ENCODE measurements around the gene CHD8.

DNA sequence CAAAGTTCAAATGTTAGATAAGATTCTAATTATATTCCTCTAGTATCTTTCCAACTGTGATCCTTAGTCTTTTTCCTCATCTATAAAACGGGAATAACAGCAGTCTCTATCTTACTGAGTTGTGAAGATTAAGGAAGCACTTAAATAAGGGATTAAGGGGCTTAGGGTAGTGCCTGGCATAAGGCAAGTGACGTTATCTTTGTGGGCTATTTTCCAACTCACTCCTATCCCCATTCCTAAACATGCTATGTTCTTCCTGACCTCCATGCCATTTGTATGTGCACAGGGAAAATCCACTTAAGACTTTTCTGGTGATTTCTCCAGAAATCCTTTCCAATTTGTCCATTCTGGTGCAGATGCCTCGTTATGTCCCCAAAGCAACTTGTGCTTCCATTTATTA lies 105.4 kb downstream of the CHD8 start:
- TF ChIP-seq CTCF (IDR thresholded peaks at IDR 0.05; ENCODE audit: insufficient read depth, low read length, poor library complexity, severe bottlenecking): no peak
- no peak for TF ChIP-seq EZH2phosphoT487 (conservative IDR thresholded peaks at IDR 0.05; ENCODE audit: low read length)
